PC-3 (cell line): ENCODE results near the gene HECW1.

ENCODE experiments used
- CTCF ChIP-seq: fragments of 300-600 bp; sonication (generic); conservative IDR thresholded peaks from 2 replicates; pipeline ENCODE4 v1.5.1; 2017; ENCODE audit warnings: antibody characterized with exemption, low read depth, mild to moderate bottlenecking, low read length
- EZH2phosphoT487 ChIP-seq: fragments of 300-600 bp; sonication (generic); IDR thresholded peaks from 2 replicates; pipeline ENCODE4 v1.6.1; 2018; ENCODE audit warnings: mild to moderate bottlenecking, antibody characterized with exemption, low read length, borderline replicate concordance

GRCh38 chr7:43481902-43482678 is 369.6 kb downstream of the HECW1 start:
- TF ChIP-seq CTCF (no peak), EZH2phosphoT487 (no peak)
